Measurements from ENCODE around the gene NCAPH2.

NCAPH2 gene

GRCh38 chr22:50463188-50463900, 44.7 kb upstream of the NCAPH2 start:
- ChIA-PET CTCF (no interaction called here), POLR2A (no interaction called here)
- DNase-seq (ENCODE audit: extremely low spot score), result no peak
- TF ChIP-seq LEF1 (IDR thresholded peaks at IDR 0.05; ENCODE audit: borderline replicate concordance), result no peak
- no peak for TF ChIP-seq ELF4 (IDR thresholded peaks at IDR 0.05)
- TF ChIP-seq TARDBP (IDR thresholded peaks at IDR 0.05), result no peak
- no peak for TF ChIP-seq HDGF (IDR thresholded peaks at IDR 0.05; ENCODE audit: borderline replicate concordance)
- TF ChIP-seq ZNF384 (IDR thresholded peaks at IDR 0.05), result no peak
- TF ChIP-seq BHLHE40 (IDR thresholded peaks at IDR 0.05; ENCODE audit: borderline replicate concordance), result no peak
- no peak for TF ChIP-seq FOXA1 (IDR thresholded peaks at IDR 0.05)
- no peak for TF ChIP-seq L3MBTL2 (conservative IDR thresholded peaks at IDR 0.05)
- TF ChIP-seq SUZ12 (IDR thresholded peaks at IDR 0.05), result no peak
- TF ChIP-seq CTBP1 (IDR thresholded peaks at IDR 0.05; ENCODE audit: borderline replicate concordance), result no peak
- TF ChIP-seq ARNT (IDR thresholded peaks at IDR 0.05), result no peak
- TF ChIP-seq FOXM1 (IDR thresholded peaks at IDR 0.05; ENCODE audit: borderline replicate concordance), result no peak
- TF ChIP-seq NFRKB (IDR thresholded peaks at IDR 0.05), result no peak
- no peak for TF ChIP-seq PKNOX1 (IDR thresholded peaks at IDR 0.05)
- no peak for TF ChIP-seq FOXK2 (IDR thresholded peaks at IDR 0.05)
- TF ChIP-seq SP1 (IDR thresholded peaks at IDR 0.05), result no peak

- no peak for DNase-seq (ENCODE audit: extremely low spot score)
- CTCF ChIA-PET, result no interaction called here
- POLR2A ChIA-PET, result no interaction called here
- TF ChIP-seq HDGF (IDR thresholded peaks at IDR 0.05; ENCODE audit: borderline replicate concordance), result no peak
- TF ChIP-seq FOXK2 (IDR thresholded peaks at IDR 0.05), result no peak
- no peak for TF ChIP-seq LEF1 (IDR thresholded peaks at IDR 0.05; ENCODE audit: borderline replicate concordance)
- TF ChIP-seq FOXM1 (IDR thresholded peaks at IDR 0.05; ENCODE audit: borderline replicate concordance), result no peak
- TF ChIP-seq BHLHE40 (IDR thresholded peaks at IDR 0.05; ENCODE audit: borderline replicate concordance), result no peak
- TF ChIP-seq NFRKB (IDR thresholded peaks at IDR 0.05), result no peak
- no peak for TF ChIP-seq SP1 (IDR thresholded peaks at IDR 0.05)
- no peak for TF ChIP-seq PKNOX1 (IDR thresholded peaks at IDR 0.05)
- no peak for TF ChIP-seq TARDBP (IDR thresholded peaks at IDR 0.05)
- no peak for TF ChIP-seq SUZ12 (IDR thresholded peaks at IDR 0.05)
- no peak for TF ChIP-seq L3MBTL2 (conservative IDR thresholded peaks at IDR 0.05)
- no peak for TF ChIP-seq FOXA1 (IDR thresholded peaks at IDR 0.05)
- TF ChIP-seq ARNT (IDR thresholded peaks at IDR 0.05), result no peak
- no peak for TF ChIP-seq ELF4 (IDR thresholded peaks at IDR 0.05)
- TF ChIP-seq ZNF384 (IDR thresholded peaks at IDR 0.05), result no peak
- TF ChIP-seq CTBP1 (IDR thresholded peaks at IDR 0.05; ENCODE audit: borderline replicate concordance), result no peak
Measured at GRCh38 chr22:50464451-50464850, 43.6 kb upstream of the NCAPH2 start.

- POLR2A ChIA-PET, result no interaction called here
- no peak for DNase-seq (ENCODE audit: extremely low spot score)
- TF ChIP-seq CTBP1 (IDR thresholded peaks at IDR 0.05; ENCODE audit: borderline replicate concordance), result no peak
- no peak for TF ChIP-seq HDGF (IDR thresholded peaks at IDR 0.05; ENCODE audit: borderline replicate concordance)
- TF ChIP-seq L3MBTL2 (conservative IDR thresholded peaks at IDR 0.05), result no peak
- TF ChIP-seq FOXK2 (IDR thresholded peaks at IDR 0.05), result no peak
- no peak for TF ChIP-seq SUZ12 (IDR thresholded peaks at IDR 0.05)
- no peak for TF ChIP-seq FOXM1 (IDR thresholded peaks at IDR 0.05; ENCODE audit: borderline replicate concordance)
- TF ChIP-seq FOXA1 (IDR thresholded peaks at IDR 0.05), result no peak
- no peak for TF ChIP-seq NFRKB (IDR thresholded peaks at IDR 0.05)
- TF ChIP-seq BHLHE40 (IDR thresholded peaks at IDR 0.05; ENCODE audit: borderline replicate concordance), result no peak
- no peak for TF ChIP-seq SP1 (IDR thresholded peaks at IDR 0.05)
- no peak for TF ChIP-seq PKNOX1 (IDR thresholded peaks at IDR 0.05)
- TF ChIP-seq LEF1 (IDR thresholded peaks at IDR 0.05; ENCODE audit: borderline replicate concordance), result no peak
- TF ChIP-seq ZNF384 (IDR thresholded peaks at IDR 0.05), result no peak
- CTCF ChIA-PET, result no interaction called here
Measured at GRCh38 chr22:50465066-50465930, 42.7 kb upstream of the NCAPH2 start.

GRCh38 chr22:50467341-50467740, 40.7 kb upstream of the NCAPH2 start:
- ChIA-PET POLR2A (interaction anchor here (1.8 kb wide), 1 partner anchor 58 kb away, joined by 5 read pairs; the partner anchor contains the start of gene SCO2), CTCF (no interaction called here)
- DNase-seq (ENCODE audit: extremely low spot score), result no peak
- no peak for TF ChIP-seq LEF1 (IDR thresholded peaks at IDR 0.05; ENCODE audit: borderline replicate concordance)
- TF ChIP-seq L3MBTL2 (conservative IDR thresholded peaks at IDR 0.05), result no peak
- no peak for TF ChIP-seq HDGF (IDR thresholded peaks at IDR 0.05; ENCODE audit: borderline replicate concordance)
- no peak for TF ChIP-seq BHLHE40 (IDR thresholded peaks at IDR 0.05; ENCODE audit: borderline replicate concordance)
- TF ChIP-seq ZNF384 (IDR thresholded peaks at IDR 0.05), result no peak

- CTCF ChIA-PET, result no interaction called here
- no peak for DNase-seq (ENCODE audit: extremely low spot score)
- POLR2A ChIA-PET, result interaction anchor here (1.8 kb wide), 1 partner anchor 58 kb away, joined by 5 read pairs; the partner anchor contains the start of gene SCO2
- TF ChIP-seq SP1 (IDR thresholded peaks at IDR 0.05), result no peak
- TF ChIP-seq ARNT (IDR thresholded peaks at IDR 0.05), result no peak
- TF ChIP-seq CTBP1 (IDR thresholded peaks at IDR 0.05; ENCODE audit: borderline replicate concordance), result no peak
- TF ChIP-seq BHLHE40 (IDR thresholded peaks at IDR 0.05; ENCODE audit: borderline replicate concordance), result no peak
- TF ChIP-seq NFRKB (IDR thresholded peaks at IDR 0.05), result no peak
- TF ChIP-seq SUZ12 (IDR thresholded peaks at IDR 0.05), result no peak
- no peak for TF ChIP-seq ELF4 (IDR thresholded peaks at IDR 0.05)
- TF ChIP-seq TARDBP (IDR thresholded peaks at IDR 0.05), result no peak
- no peak for TF ChIP-seq LEF1 (IDR thresholded peaks at IDR 0.05; ENCODE audit: borderline replicate concordance)
- TF ChIP-seq L3MBTL2 (conservative IDR thresholded peaks at IDR 0.05), result no peak
- TF ChIP-seq PKNOX1 (IDR thresholded peaks at IDR 0.05), result no peak
- no peak for TF ChIP-seq HDGF (IDR thresholded peaks at IDR 0.05; ENCODE audit: borderline replicate concordance)
- TF ChIP-seq FOXM1 (IDR thresholded peaks at IDR 0.05; ENCODE audit: borderline replicate concordance), result no peak
- no peak for TF ChIP-seq ZNF384 (IDR thresholded peaks at IDR 0.05)
- TF ChIP-seq FOXK2 (IDR thresholded peaks at IDR 0.05), result no peak
- no peak for TF ChIP-seq FOXA1 (IDR thresholded peaks at IDR 0.05)
Measured at GRCh38 chr22:50467773-50468440, 40.1 kb upstream of the NCAPH2 start.
